ENCODE data around the gene ATAT1.

The ATAT1 gene

DNA sequence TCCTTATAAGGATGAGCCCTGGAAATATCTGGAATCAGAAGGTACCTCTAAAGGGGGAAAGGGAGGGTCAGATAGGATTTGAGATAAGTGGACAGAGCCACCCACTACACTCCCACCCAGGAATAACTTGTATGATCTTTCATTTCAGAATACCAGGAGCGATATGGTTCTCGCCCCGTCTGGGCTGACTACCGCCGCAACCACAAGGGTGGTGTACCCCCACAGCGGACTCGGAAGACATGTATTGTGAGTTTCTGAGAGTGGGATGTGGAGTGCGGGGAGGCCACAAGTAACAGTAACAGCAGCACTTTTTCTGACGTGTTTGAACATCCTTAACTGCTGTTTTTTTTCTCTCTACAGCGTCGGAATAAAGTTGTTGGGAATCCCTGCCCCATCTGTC is 7.1 kb upstream of the ATAT1 start:
- Histone ChIP-seq H3K27ac (ENCODE audit: low read length) (no peak overlapping the region), H3K4me1 (ENCODE audit: control insufficient read depth, insufficient read depth, low read length) (no peaks in the 10 kb centered on the region), H3K27me3 (ENCODE audit: control insufficient read depth, insufficient read depth, low read length) (no peaks in the 10 kb centered on the region), H3K4me3 (ENCODE audit: low read length) (no peak overlapping the region), H3K36me3 (ENCODE audit: control insufficient read depth, insufficient read depth, low read length) (peaks cover 15% of the 10 kb centered on the region; the same call in 1 of the 2 replicates), H3K9me3 (ENCODE audit: control insufficient read depth, insufficient read depth, low read length) (no peaks in the 10 kb centered on the region)
- no peak for DNase-seq (ENCODE audit: low read depth, low spot score)
- WGBS (ENCODE audit: insufficient coverage, insufficient read length): no CpG with 5 or more reads among the region's 11 CpGs

- no peak overlapping the region for H3K27ac ChIP-seq (ENCODE audit: low read length)
These were observed 1.2 kb upstream of the ATAT1 start for GRCh38 chr6:30625511-30625910.

DNA sequence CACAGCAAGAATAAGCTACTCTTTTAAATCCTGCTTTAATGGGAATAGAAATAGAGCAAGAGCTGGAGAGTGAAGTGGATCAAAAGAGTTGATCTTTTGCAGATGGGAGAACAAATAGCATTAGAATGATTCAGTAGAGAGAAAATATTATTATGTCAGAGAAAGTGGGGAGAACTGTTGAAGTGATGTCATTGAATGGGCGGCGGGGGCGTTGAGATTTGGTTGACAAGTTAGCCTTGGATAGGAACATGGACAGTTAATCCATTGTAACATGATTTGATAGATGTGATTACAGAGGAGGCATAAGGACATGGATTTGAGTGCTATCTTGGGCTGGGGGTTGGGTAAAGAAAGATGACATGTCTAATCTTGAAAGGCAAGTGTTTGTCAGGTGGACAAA is 9.2 kb downstream of the ATAT1 start:
- Histone ChIP-seq H3K27me3 (ENCODE audit: control insufficient read depth, insufficient read depth, low read length) (no peaks in the 10 kb centered on the region), H3K36me3 (ENCODE audit: control insufficient read depth, insufficient read depth, low read length) (peaks cover 13% of the 10 kb centered on the region; the same call in 1 of the 2 replicates), H3K4me1 (ENCODE audit: control insufficient read depth, insufficient read depth, low read length) (no peaks in the 10 kb centered on the region), H3K27ac (ENCODE audit: low read length) (no peak overlapping the region), H3K4me3 (ENCODE audit: low read length) (no peak overlapping the region), H3K9me3 (ENCODE audit: control insufficient read depth, insufficient read depth, low read length) (no peaks in the 10 kb centered on the region)
- no peak for DNase-seq (ENCODE audit: low read depth, low spot score)
- 100% methylated on average over 2 of the region's 3 CpGs for WGBS (ENCODE audit: insufficient coverage, insufficient read length)

More at GRCh38 chr6:30625511-30625910, 1.2 kb upstream of the ATAT1 start:
- Histone ChIP-seq H3K36me3 (ENCODE audit: control insufficient read depth, insufficient read depth, low read length) (peaks cover 16% of the 10 kb centered on the region; the same call in 1 of the 2 replicates), H3K27me3 (ENCODE audit: control insufficient read depth, insufficient read depth, low read length) (no peaks in the 10 kb centered on the region), H3K9me3 (ENCODE audit: control insufficient read depth, insufficient read depth, low read length) (no peaks in the 10 kb centered on the region), H3K4me1 (ENCODE audit: control insufficient read depth, insufficient read depth, low read length) (peaks cover 2% of the 10 kb centered on the region; the same call in 1 of the 2 replicates), H3K4me3 (ENCODE audit: low read length) (no peak overlapping the region)
- WGBS (ENCODE audit: insufficient coverage, insufficient read length): no CpG with 5 or more reads among the region's 8 CpGs
- no peak for DNase-seq (ENCODE audit: low read depth, low spot score)

DNA sequence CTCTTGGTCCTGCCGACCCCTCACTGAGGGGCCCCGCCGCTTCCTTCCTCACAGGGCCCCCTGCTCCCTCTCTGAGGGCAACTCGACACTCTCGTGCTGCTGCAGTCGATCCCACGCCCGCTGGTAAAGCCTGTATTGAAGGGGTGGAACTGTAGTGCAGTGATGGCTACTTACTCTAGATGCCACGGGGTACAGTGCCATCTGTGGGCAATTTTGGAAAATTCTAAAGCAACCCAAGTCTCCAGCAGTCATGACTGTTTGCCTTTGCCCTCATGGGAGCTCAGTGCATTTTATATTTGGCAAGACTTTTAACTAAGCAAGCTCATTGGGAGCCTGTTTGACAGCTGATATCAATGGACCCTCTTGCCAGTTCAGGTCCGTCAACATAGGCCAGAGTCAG is 13.8 kb downstream of the ATAT1 start:
- H3K9me3 ChIP-seq (ENCODE audit: control insufficient read depth, insufficient read depth, low read length): no peaks in the 10 kb centered on the region
- H3K36me3 ChIP-seq (ENCODE audit: control insufficient read depth, insufficient read depth, low read length): peaks cover 11% of the 10 kb centered on the region; the same call in 1 of the 2 replicates
- H3K4me3 ChIP-seq (ENCODE audit: low read length): no peak overlapping the region
- no peak for DNase-seq (ENCODE audit: low read depth, low spot score)
- no peaks in the 10 kb centered on the region for H3K4me1 ChIP-seq (ENCODE audit: control insufficient read depth, insufficient read depth, low read length)
- no peaks in the 10 kb centered on the region for H3K27me3 ChIP-seq (ENCODE audit: control insufficient read depth, insufficient read depth, low read length)
- no CpG with 5 or more reads among the region's 10 CpGs for WGBS (ENCODE audit: insufficient coverage, insufficient read length)
- H3K27ac ChIP-seq (ENCODE audit: low read length): no peak overlapping the region

- no peak overlapping the region for H3K27ac ChIP-seq (ENCODE audit: low read length)
- H3K27me3 ChIP-seq (ENCODE audit: control insufficient read depth, insufficient read depth, low read length): no peaks in the 10 kb centered on the region
- no peaks in the 10 kb centered on the region for H3K9me3 ChIP-seq (ENCODE audit: control insufficient read depth, insufficient read depth, low read length)
- no peaks in the 10 kb centered on the region for H3K4me1 ChIP-seq (ENCODE audit: control insufficient read depth, insufficient read depth, low read length)
- no CpG with 5 or more reads among the region's 1 CpG for WGBS (ENCODE audit: insufficient coverage, insufficient read length)
- H3K36me3 ChIP-seq (ENCODE audit: control insufficient read depth, insufficient read depth, low read length): peaks cover 11% of the 10 kb centered on the region; the same call in 1 of the 2 replicates
- H3K4me3 ChIP-seq (ENCODE audit: low read length): no peak overlapping the region
- no peak for DNase-seq (ENCODE audit: low read depth, low spot score)
These were observed 14.4 kb downstream of the ATAT1 start for GRCh38 chr6:30641048-30641447.

DNA sequence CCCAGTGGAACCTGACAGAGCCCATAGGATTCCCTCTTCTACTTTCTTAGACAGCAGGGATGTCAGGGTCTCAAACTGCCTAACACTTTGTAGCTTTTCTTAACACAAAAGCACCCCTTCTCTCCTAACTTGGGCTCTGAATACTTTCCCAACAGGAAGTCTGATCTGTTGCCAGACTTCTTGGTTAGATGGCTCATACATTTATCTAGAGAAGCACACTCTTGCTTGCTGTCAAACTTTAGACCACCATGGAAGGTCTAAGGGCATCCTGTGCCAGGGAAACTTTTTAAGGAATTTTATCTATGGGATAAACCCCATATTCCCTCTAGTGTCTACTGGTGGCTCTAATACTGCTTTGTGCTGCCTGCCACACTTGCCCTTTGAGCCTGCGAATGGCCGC is 17.0 kb downstream of the ATAT1 start:
- H3K27me3 ChIP-seq (ENCODE audit: control insufficient read depth, insufficient read depth, low read length): no peaks in the 10 kb centered on the region
- WGBS (ENCODE audit: insufficient coverage, insufficient read length): no CpG with 5 or more reads among the region's 2 CpGs
- H3K36me3 ChIP-seq (ENCODE audit: control insufficient read depth, insufficient read depth, low read length): peaks cover 11% of the 10 kb centered on the region; the same call in 1 of the 2 replicates
- no peak overlapping the region for H3K27ac ChIP-seq (ENCODE audit: low read length)
- peaks cover 2% of the 10 kb centered on the region; the same call in 1 of the 2 replicates for H3K4me1 ChIP-seq (ENCODE audit: control insufficient read depth, insufficient read depth, low read length)
- no peak overlapping the region for H3K4me3 ChIP-seq (ENCODE audit: low read length)
- DNase-seq (ENCODE audit: low read depth, low spot score): no peak
- H3K9me3 ChIP-seq (ENCODE audit: control insufficient read depth, insufficient read depth, low read length): no peaks in the 10 kb centered on the region

DNA sequence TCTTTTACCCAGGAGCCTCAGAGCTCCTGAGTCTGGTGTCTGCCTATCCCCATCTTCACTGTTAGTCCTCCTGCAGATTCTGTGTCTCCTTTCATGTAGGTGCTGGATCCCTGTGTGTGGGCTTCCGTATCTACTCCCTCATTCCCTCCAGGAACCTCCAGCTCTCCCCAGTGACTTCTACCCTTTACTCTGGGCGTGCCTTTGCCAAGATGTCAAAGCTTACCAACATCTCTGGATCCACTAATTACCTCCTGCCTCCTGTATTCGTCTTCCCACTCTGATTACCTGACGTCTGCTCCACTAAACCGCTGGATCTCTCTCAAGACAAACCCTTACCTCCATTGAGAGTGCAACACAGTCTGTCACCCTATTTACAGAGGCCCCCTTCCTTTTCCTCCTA is 18.1 kb downstream of the ATAT1 start:
- Histone ChIP-seq H3K36me3 (ENCODE audit: control insufficient read depth, insufficient read depth, low read length) (peaks cover 9% of the 10 kb centered on the region; the same call in 1 of the 2 replicates), H3K27ac (ENCODE audit: low read length) (no peak overlapping the region), H3K4me1 (ENCODE audit: control insufficient read depth, insufficient read depth, low read length) (peaks cover 2% of the 10 kb centered on the region; the same call in 1 of the 2 replicates), H3K4me3 (ENCODE audit: low read length) (no peak overlapping the region), H3K9me3 (ENCODE audit: control insufficient read depth, insufficient read depth, low read length) (no peaks in the 10 kb centered on the region), H3K27me3 (ENCODE audit: control insufficient read depth, insufficient read depth, low read length) (no peaks in the 10 kb centered on the region)
- DNase-seq (ENCODE audit: low read depth, low spot score): no peak
- no CpG with 5 or more reads among the region's 5 CpGs for WGBS (ENCODE audit: insufficient coverage, insufficient read length)

DNA sequence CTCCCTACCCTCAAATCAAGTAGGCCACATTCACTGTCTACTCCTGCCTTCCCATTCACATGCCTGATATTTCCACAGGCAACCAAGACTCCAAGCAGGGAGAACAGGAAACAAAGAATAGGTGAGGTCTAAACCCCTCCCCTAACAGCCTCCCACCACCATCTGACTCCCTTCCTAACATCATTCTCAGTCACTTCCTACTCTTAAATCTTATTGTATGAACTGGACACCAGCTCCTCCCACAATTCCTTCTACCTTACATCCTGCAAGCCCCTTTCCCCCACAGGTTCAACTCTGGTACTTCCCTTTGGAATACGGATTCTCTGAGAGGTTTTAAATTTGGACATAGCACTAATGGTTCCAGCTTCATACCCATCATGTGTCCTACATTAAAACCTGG is 19.3 kb downstream of the ATAT1 start:
- Histone ChIP-seq H3K27me3 (ENCODE audit: control insufficient read depth, insufficient read depth, low read length) (no peaks in the 10 kb centered on the region), H3K4me1 (ENCODE audit: control insufficient read depth, insufficient read depth, low read length) (peaks cover 2% of the 10 kb centered on the region; the same call in 1 of the 2 replicates), H3K4me3 (ENCODE audit: low read length) (no peak overlapping the region), H3K27ac (ENCODE audit: low read length) (no peak overlapping the region), H3K9me3 (ENCODE audit: control insufficient read depth, insufficient read depth, low read length) (no peaks in the 10 kb centered on the region), H3K36me3 (ENCODE audit: control insufficient read depth, insufficient read depth, low read length) (peaks cover 5% of the 10 kb centered on the region; the same call in 1 of the 2 replicates)
- DNase-seq (ENCODE audit: low read depth, low spot score): no peak
- no CpG with 5 or more reads among the region's 1 CpG for WGBS (ENCODE audit: insufficient coverage, insufficient read length)

GRCh38 chr6:30646450-30647241 is 20.0 kb downstream of the ATAT1 start, which contains the start of gene C6orf136:
Gene C6orf136 (plus strand): TSS chr6:30647133. CDS start chr6:30647232, 99 bp downstream.
- Histone ChIP-seq H3K9me3 (ENCODE audit: control insufficient read depth, insufficient read depth, low read length) (no peaks in the 10 kb centered on the region), H3K4me3 (ENCODE audit: low read length) (peak within 1 kb of the TSS; percentile 97)

DNA sequence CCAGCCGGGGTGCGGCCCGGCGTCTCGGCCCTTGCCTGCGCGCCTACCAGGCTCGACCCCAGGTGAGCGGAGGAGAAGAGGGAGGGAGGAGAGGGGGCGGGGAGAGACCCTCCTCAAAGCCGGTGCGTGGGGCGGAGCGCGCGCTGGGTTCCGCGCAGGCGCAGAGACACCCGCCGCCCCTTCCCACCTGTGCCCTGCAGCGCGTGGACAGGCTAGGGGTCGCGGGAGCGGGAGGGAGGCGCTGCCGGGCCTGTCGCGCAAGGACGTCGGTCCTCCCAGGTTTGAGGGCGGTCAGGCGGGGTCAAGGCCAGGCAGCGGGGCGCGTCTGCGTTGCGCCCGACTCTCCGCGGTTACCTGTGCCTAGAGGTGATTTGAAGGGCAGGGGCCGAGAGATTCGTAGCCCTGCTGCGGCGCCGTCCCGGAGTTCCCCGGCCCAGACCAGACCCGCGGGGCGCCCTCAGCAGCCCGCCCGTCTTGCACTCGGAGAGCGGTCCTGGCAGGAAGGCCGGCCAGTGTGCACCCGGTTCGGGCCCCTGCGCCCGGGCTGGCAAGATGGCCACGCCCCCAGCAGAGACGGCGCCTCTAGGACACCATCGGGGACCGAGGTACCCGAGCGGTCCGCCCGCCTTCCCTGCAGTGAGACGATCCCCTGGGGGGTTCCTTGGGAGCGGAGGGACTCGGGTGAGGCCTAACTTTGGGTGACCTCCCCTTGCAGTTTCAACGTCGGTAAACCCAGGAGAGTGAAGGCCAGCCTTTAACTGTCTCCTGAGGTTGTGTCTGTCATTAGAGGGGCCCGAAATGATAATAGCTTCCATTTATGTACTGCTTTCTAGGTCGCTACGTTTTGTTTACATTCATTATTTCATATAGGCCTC is 20.8 kb downstream of the ATAT1 start:
- Histone ChIP-seq H3K4me3 (ENCODE audit: low read length) (peak overlapping the region; percentile 97), H3K36me3 (ENCODE audit: control insufficient read depth, insufficient read depth, low read length) (peaks cover 6% of the 10 kb centered on the region; the same call in 1 of the 2 replicates), H3K27ac (ENCODE audit: low read length) (no peak overlapping the region), H3K9me3 (ENCODE audit: control insufficient read depth, insufficient read depth, low read length) (no peaks in the 10 kb centered on the region), H3K27me3 (ENCODE audit: control insufficient read depth, insufficient read depth, low read length) (no peaks in the 10 kb centered on the region), H3K4me1 (ENCODE audit: control insufficient read depth, insufficient read depth, low read length) (peaks cover 2% of the 10 kb centered on the region; the same call in 1 of the 2 replicates)
- WGBS (ENCODE audit: insufficient coverage, insufficient read length): no CpG with 5 or more reads among the region's 78 CpGs
- peak; percentile 31 for DNase-seq (ENCODE audit: low read depth, low spot score)

More at GRCh38 chr6:30646450-30647241, 20.0 kb downstream of the ATAT1 start, which contains the start of gene C6orf136:
- DNase-seq (ENCODE audit: low read depth, low spot score): peak; percentile 68
- no CpG with 5 or more reads among the region's 37 CpGs for WGBS (ENCODE audit: insufficient coverage, insufficient read length)
- Histone ChIP-seq H3K4me1 (ENCODE audit: control insufficient read depth, insufficient read depth, low read length) (peaks cover 2% of the 10 kb centered on the region; the same call in 1 of the 2 replicates), H3K36me3 (ENCODE audit: control insufficient read depth, insufficient read depth, low read length) (peaks cover 5% of the 10 kb centered on the region; the same call in 1 of the 2 replicates), H3K27me3 (ENCODE audit: control insufficient read depth, insufficient read depth, low read length) (no peaks in the 10 kb centered on the region), H3K27ac (ENCODE audit: low read length) (no peak within 1 kb of the TSS)

Data from iPS DF 6.9 (cell line).